ENCODE results near the gene MICALL1.
"Not testable (repeated sequence)": the region's sequence is repeated elsewhere in the genome, so short reads cannot be mapped to it uniquely, and the experiment has no call there.

Gene MICALL1

DNA sequence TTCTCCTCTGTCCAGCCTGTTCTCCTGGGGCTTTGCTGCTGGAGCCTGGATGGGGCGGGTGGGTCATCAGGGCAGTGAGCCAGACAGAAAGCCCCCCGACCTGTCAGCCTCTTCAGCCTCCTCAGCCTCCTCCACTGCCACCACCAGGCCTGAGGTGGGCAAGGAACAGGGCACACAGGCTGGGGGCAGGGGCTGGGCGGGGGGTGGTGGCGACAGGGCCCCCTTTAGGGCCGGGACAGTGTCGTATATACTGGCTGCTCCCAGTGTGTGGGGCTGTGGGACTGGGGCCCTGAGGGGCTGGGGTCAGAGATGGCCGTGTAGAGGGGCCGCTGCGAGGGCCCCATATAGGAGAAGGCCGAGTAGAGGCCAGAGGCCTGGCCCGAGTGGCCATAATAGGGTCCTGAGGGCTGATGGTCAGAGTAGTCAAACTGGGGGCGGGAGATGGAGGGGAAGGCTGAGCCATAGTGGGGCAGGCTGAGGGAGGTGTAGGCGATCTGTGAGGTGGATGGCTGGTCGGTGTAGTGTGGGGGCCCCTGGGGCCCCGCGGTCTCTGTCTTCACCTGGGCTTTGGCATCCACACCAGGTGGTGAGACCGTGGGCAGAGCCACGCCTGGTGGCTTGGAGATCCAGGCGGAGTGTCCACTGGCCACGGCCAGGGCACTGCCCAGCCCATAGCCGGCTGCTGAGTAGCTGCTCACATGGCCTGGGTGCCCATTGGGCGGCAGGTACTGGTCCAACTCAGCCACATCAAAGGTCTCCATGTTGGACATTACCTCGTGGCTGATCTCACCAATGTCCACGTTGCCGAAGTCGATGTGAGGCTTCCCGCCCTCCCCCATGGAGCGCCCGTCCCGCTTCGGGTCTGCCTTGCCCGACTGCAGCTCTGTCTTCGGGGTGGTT lies 67.4 kb downstream of the MICALL1 start:
- no peak for DNase-seq
- Histone ChIP-seq H3K9me3 (ENCODE audit: severe bottlenecking) (no peaks in the 10 kb centered on the region), H3K27me3 (ENCODE audit: insufficient read depth, low read depth, severe bottlenecking) (no peaks in the 10 kb centered on the region), H3K27ac (no peak overlapping the region), H3K4me3 (ENCODE audit: low read depth, low read length) (no peak overlapping the region), H3K36me3 (peaks cover 2% of the 10 kb centered on the region)
- TF ChIP-seq, protein P1, sequence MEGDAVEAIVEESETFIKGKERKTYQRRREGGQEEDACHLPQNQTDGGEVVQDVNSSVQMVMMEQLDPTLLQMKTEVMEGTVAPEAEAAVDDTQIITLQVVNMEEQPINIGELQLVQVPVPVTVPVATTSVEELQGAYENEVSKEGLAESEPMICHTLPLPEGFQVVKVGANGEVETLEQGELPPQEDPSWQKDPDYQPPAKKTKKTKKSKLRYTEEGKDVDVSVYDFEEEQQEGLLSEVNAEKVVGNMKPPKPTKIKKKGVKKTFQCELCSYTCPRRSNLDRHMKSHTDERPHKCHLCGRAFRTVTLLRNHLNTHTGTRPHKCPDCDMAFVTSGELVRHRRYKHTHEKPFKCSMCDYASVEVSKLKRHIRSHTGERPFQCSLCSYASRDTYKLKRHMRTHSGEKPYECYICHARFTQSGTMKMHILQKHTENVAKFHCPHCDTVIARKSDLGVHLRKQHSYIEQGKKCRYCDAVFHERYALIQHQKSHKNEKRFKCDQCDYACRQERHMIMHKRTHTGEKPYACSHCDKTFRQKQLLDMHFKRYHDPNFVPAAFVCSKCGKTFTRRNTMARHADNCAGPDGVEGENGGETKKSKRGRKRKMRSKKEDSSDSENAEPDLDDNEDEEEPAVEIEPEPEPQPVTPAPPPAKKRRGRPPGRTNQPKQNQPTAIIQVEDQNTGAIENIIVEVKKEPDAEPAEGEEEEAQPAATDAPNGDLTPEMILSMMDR (IDR thresholded peaks at IDR 0.05; ENCODE audit: low read depth, low read length): no peak

DNA sequence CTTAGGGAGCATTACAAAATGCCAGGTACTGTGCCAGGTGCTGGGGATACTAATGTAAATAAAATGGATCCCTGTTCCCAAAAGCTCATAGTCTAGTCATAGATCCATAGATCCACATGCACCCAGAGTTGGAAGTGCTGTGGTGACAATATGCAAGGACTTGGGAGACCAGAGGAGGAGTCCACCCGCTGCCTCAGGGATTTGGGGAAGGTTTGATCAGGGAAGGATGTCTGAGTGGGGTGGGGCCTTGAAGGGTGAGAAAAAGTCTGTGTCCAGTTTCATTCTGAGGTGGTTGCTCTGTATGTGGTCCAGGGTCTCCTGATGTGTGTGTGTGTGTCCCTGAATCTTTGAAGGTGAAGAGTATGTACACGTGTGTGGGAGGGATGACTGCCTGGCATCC lies 69.1 kb downstream of the MICALL1 start:
- Histone ChIP-seq H3K4me3 (ENCODE audit: low read depth, low read length) (no peak overlapping the region), H3K9me3 (ENCODE audit: severe bottlenecking) (no peaks in the 10 kb centered on the region)

DNA sequence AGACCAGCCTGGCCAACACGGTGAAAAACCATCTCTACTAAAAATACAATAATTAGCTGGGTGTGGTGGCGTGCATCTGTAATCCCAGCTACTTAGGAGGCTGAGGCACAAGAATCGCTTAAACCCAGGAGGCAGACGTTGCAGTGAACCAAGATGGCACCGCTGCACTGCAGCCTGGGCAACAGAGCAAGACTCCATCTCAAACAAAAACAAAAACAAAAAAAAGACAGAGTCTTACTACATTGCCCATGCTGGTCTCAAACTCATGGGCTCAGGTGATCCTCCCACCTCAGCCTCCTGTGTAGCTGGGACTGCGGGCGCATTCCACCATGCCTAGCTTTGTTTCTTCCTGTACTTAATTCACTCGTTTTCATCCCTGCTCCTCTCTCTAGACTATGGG lies 69.9 kb downstream of the MICALL1 start:
- not testable (repeated sequence) for H3K27ac ChIP-seq; H3K27me3 ChIP-seq (ENCODE audit: insufficient read depth, low read depth, severe bottlenecking); H3K9me3 ChIP-seq (ENCODE audit: severe bottlenecking)

More for the DNA sequence above, 69.1 kb downstream of the MICALL1 start:
- DNase-seq: no peak
- TF ChIP-seq, protein P1 (IDR thresholded peaks at IDR 0.05; ENCODE audit: low read depth, low read length): no peak
- H3K36me3 ChIP-seq: no peaks in the 10 kb centered on the region; the same call in none of the 2 replicates
- H3K27ac ChIP-seq: no peak overlapping the region
- no peaks in the 10 kb centered on the region for H3K27me3 ChIP-seq (ENCODE audit: insufficient read depth, low read depth, severe bottlenecking)

DNA sequence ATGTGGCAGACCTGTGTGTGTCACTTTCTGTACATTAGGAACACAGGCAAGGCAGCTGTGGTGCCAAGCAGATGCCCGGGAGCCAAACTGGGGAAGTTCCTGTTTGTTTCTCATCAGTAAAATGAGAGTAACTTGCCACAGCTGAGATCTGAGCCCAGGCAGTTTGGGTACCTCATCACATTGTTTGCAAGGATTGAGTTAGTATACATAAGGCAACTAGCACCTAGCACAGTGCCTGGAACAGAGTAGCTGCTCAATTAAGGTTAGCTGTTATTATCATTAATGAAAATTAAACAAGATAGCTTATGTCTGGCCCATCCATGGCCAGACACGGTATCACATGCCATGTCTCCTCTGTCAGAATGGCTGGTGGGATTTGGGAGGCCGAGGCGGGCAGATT lies 70.5 kb downstream of the MICALL1 start:
- DNase-seq: no peak
- Histone ChIP-seq H3K27ac (no peak overlapping the region), H3K4me3 (ENCODE audit: low read depth, low read length) (no peak overlapping the region), H3K27me3 (ENCODE audit: insufficient read depth, low read depth, severe bottlenecking) (no peaks in the 10 kb centered on the region), H3K9me3 (ENCODE audit: severe bottlenecking) (no peaks in the 10 kb centered on the region), H3K36me3 (no peaks in the 10 kb centered on the region; the same call in none of the 2 replicates)
- TF ChIP-seq, protein P1 (IDR thresholded peaks at IDR 0.05; ENCODE audit: low read depth, low read length): no peak

More for the DNA sequence above, 69.9 kb downstream of the MICALL1 start:
- H3K4me3 ChIP-seq (ENCODE audit: low read depth, low read length); DNase-seq; H3K36me3 ChIP-seq: not testable (repeated sequence)

DNA sequence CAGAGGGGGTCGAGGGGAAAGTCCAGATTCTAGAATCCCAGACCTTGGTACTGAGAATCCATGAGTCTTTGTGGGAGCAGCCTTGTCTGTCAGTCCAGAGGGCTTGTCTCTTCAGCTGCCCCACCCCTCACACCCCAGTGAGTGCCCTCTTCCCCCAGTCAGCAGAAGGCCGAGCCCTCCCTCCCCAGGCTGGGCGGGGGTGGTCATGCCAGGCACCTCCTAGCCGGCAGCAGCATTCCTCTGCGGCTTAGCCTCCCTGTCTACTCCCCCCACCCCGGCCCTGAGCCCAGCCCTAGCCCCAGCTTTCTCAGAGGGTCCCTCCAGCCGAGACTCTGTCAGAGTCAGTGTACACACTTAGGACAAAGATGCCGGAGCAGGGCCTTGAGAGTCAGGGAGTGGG lies 73.7 kb downstream of the MICALL1 start:
- TF ChIP-seq, protein P1 (IDR thresholded peaks at IDR 0.05; ENCODE audit: low read depth, low read length): no peak
- Histone ChIP-seq H3K4me3 (ENCODE audit: low read depth, low read length) (no peak overlapping the region), H3K9me3 (ENCODE audit: severe bottlenecking) (no peaks in the 10 kb centered on the region), H3K27me3 (ENCODE audit: insufficient read depth, low read depth, severe bottlenecking) (no peaks in the 10 kb centered on the region), H3K36me3 (no peaks in the 10 kb centered on the region; the same call in 1 of the 2 replicates), H3K27ac (no peak overlapping the region)
- DNase-seq: peak; percentile 30

DNA sequence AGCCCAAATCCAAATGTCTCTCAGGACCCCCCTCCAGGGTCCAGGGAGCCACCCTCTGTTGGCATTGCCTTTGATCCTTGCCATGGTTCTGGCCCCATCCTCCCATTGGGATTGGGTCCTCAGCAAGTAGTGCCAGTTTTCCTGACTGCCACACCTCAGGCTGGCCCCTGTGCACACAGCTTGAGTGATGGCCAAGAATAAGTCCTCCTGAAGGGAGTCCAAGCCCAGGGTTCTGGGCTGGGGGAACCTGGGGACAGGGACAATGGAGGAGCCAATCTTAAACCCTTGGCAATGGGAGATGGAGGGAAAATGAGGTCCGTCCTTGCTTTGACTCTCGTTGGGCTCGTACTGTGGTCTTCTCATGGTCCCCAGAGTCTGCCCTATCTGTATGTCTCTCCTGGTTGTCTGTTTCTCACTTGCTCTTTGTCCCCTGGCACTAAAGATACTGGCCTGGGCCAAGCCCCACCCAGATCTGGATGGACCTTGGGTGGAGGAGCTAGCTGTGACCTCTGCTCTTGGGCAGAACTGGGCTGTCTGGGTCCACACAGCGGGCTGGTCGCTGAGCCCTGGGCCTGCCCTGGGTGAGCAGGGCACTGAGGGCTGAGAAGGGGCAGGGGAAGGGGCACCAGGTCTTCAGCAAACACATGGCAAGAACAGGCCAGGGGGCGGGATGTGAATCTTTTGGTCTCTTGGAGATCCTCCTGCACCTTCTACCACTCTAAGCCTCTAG lies 75.3 kb downstream of the MICALL1 start:
- no peak overlapping the region for H3K27ac ChIP-seq
- TF ChIP-seq, protein P1 (IDR thresholded peaks at IDR 0.05; ENCODE audit: low read depth, low read length): no peak

More for the DNA sequence above, 75.3 kb downstream of the MICALL1 start:
- Histone ChIP-seq H3K36me3 (no peaks in the 10 kb centered on the region), H3K9me3 (ENCODE audit: severe bottlenecking) (no peaks in the 10 kb centered on the region), H3K27me3 (ENCODE audit: insufficient read depth, low read depth, severe bottlenecking) (no peaks in the 10 kb centered on the region), H3K4me3 (ENCODE audit: low read depth, low read length) (no peak overlapping the region)
- no peak for DNase-seq

Measured in WERI-Rb-1 (cell line).